Effector CD4-positive, alpha-beta T cell (primary cell): ENCODE data around the gene SYNGAP1.

Experiments
- DNase-seq: peaks from one replicate; pipeline ENCODE4 v3.0.0-alpha.2; 2020

SYNGAP1 gene

DNA sequence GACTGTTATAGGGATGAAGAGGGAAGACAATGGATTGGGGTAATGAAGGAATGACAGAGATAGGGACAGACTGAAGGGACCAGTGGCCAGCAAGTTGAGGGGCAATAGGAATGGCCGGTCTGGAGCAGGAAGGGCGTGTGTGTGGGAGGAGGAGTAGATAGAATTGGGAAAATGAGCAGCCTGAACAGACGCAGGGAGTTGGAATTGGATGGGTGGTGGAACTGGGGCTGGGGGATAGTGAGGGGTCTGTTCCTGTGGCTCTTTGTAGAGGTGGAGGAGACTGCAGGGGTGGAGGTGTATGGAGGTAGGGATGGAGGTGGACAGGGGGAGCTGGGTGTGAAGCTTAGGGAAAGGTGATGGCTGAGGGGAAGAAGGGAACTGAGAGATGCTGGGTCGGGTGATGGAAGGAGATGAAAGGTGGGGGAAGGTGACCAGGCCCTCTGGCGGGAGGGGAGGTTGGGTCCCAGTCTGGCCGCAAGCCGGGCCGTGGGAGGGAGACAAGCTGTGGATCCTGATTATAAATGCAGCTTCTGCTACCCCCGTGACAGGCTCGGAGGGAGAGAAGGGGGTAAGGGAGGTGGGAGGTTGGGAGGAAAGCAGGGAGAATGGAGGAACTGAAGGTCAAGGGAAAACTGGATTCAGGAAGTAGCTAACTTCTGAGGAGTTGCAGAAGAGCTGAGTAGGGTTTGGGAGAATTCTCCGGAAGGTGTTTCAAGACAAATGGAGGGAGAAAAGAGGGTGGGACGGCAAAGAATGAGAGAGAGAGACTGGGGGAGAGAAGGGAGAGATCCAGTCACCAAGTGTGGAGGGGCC is 5.2 kb downstream of the SYNGAP1 start:
- no peak for DNase-seq

DNA sequence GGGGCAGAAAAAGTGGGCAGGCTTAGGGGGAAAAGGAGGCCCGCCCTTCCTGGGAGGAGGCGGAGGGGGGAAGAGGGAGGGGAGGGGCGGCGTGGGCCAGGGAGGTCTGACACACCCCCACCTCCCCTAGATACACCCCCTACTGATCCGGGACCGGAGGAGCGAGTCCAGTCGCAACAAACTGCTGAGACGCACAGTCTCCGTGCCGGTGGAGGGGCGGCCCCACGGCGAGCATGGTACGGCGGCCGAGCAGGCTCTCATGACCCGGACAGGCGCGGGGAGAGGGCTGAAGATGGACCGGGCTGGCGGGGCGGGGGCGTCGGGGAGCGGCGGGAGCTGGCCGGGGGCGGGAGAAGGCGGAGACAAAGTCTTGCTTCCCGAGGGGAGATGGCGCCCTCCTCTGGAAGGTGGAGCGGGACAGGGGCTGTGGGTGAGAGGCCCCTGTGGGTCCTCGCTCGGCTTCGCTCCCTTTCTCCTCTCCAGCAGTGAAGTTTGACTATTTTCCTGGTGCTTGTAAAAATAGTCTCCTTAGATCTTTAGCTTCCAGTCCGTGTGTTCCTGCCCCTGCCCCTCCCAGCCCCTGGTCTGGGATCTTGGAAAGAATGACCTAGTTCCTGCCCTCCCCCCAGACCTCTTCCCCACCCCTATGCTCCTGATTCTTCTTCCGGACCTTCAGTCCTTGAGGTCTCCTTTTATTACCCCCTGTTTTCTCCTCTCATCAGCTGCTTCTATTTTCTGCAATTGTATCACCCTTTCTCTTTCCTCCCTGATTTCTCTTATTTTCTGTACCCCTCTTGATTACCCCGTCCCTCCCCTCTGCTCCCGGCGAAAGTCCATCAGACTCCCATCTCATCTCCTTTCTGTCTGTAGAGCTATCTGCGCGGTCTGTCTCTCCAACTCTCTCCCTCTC is 6.1 kb downstream of the SYNGAP1 start:
- DNase-seq: peak; percentile 78

DNA sequence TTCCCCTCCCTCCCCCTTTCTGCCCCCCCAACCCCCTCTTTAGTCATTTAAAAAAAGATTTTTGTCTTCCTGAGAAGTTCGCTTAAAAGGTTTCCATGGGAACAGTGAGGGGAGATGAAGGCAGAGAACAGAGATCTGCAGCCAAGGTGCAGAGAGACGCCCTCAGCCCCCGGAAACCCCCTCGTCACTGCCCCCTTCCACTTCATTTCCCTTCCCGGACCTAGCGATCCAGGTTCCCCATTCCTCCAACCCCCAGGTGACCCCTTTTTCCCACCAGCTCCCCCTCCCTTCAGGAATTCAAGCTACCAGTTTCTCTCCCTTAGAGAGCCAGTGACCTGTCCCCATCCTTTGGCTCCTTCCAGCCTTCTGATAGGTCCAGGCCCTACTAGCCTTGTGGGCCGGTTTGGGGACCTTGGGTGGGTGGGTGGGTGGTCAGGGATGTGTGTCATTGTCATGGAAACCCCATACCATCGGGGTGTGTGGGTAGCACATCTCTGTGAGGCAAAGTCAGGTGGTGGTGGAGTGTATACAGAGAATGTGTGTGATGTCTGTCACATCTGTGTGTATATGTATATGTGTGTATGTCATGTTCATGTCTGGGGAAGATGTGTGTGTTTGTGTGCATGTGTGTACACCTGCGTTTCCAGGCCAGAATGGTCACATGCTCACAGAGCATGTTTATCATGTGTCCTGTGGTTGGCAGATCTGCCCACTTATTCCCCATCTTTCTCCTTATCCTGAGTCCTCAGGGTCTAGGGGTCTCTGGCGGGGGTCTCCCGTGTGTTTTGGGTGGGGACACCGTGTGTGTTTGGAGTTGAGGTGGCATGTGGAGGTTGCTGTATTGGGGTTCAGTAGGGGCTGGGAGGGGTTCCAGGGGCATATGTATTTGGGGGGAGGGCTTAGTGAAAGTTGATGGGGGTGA is 7.0 kb downstream of the SYNGAP1 start:
- DNase-seq: peak; percentile 46

DNA sequence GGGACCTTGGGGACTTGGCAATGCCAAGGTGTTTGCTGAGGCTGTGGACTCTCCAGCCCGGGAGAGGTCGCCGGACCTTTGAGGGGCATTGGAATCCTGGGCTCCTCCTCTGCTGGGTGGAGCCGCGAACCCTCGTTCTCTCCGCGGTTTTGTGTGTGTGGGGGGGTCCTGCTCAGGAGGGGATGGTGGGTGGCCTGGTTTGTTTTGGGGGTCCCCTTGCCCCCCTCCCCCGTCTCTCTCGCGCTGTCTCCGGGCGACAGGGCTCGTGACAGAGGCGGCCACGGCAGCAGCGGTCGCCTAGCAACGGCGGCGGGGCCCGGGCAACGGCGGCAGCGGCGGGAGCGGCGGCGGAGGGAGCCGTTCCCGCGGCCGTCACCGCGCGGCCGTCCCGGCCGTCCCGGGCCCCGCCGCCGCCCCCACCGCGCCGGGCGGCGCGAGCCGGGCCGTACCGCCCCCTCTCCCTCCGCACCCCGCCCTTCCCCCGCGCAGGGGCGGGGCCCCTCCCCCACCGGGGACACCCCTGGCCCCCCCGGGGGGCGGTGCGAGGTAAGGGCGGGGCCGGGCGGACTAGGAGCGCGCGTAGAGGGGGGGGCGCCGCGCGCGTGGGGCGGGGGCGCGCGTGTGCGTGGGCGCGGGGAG is 7.8 kb downstream of the SYNGAP1 start:
- DNase-seq: peak; percentile 57

DNA sequence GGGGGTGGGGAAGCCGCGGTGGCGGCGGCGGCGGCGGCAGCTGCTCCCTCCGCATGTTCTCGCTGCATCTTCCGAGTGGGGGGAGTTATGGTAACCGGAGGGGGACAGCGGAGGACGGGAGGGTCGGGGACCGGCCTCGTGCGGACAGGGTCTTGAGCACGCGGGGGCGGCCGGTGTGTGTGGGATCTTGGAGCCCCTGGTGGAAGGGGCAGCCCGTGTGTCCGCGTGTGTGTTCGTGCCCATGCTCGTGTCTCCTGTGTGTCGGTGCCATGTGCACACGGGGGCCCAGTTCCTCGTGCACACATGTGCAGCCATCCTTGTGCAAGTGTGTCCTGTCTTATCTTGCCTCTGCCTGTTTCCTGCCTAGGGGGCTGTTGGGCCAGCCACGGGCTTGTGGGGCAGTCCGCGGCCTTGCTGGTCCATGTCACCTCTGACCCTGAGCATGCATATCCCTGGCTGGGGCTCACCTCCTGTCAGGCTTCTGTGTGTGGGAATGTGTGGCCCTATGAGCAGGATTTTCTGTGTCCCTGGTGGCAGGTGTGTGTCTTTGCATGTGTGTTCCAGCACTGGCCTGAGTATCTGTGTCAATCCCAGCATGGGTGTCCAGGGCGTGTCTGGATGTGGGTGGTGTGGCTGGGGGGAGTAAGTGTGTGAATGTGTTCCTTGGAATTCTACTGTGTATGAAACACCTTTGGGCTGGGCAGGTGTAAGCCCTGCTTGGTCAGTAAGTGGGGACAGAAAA is 8.5 kb downstream of the SYNGAP1 start:
- DNase-seq: no peak

DNA sequence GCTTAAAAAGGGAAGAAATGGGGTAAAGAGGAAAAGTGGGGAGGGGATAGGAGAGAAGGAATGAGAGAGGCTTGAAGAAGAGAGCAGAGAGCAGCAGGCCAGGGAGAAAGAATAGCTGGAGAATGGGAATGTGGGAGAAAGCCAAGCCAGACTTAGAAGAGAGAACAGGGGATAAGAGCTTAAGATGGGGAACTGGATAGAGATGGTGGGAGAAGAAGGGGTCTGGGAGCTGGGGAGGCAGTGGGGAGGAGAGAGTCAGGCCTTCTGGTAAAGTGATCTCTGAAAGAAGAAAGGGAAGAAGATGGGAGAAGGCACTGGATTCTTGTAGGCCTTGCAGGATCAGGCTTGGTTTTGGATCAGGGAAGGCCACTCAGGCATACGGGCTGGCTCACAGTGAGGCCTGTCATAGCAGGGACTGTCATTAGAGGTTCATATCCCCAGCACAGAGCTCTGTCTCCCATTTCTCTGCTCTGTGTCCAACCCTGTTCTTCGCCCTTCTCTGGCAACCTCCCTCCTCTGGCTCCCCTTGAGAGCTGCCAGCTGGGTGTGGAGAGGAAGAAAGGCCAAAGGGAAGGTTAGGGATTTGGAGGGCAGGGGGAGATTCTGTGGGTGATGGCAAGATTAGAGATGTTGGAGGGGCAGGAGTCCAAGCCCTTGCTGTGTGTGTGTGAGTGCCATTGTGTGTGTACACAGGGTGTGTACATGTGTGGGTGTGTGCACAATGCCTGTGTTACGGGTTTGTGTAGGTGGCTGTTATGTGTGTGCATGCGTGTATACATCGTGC is 9.3 kb downstream of the SYNGAP1 start:
- no peak for DNase-seq

DNA sequence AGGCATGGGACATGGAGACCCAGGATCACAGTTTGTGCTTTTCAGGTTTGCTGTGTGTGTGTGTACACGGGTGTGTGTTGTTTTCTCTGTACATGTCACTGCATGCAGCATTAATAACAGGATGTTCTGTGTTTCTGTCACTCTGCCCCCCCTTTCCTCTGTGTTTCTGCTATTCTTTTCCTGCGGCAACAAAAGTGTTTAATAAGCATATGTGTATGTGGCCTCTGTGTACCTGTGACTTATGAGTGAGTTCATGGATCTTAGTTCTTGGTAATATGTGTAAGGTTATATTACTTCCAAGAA is 9.8 kb downstream of the SYNGAP1 start:
- no peak for DNase-seq

DNA sequence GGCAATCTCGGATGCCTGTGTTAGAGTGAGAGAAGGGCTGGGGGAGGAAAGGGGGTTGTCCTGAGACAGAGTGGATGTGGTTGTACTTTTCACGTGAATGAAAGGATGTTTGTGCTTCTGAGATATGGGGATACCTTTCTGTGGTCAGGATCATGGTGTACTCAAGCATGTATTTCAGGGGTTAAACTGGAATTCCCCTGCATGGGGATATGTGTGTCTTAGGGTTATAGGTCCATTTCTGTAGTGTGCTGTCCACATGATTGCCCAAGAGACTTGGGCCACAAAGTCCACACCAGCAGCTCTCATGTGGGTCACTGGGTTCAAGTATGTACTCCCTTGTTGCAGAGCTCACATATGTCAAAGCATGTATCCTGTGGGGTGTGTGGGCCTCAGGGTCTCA is 10.5 kb downstream of the SYNGAP1 start:
- no peak for DNase-seq

DNA sequence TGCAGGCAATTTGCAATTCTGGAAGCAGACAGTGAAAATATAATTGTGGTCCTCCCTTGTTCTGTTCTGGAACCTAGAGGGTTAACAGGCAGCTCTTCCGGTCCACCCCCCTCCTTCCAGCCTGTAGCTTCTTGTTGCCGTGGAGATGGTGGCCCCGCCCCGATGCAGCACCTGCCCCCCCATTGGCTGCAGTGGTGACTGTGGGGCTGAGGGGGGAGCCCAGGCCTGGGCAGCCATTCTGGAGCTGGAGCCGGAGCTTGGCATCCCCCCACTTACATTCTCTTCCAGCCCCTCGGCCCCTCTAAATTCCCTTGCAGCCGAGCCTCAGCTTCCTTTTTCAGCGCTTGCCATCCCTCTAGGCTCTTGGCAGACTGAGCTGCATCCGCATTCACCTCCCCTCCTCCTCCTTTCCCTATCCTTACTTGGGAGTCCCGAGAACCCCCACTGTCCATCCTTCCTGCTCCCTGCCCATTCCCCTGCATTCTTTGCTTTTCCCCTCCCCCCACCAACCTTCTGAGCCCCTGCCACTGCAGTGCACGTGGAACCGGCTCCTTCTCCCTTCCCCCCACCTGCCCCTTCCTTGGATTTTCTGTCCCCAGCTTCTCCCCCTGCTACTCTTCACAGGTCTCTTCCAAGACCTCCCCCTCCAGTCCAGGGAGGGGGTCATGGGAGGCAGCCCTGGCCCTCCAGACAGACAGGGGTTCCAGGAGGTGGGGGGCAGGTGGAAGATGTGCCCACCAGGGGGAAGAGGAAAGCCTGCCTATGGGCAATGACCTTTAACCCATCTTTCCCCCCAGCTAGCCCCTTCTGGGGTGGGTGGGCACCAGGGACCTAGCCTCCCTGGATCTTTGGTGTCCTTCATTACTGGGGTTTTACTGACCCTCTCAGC is 11.4 kb downstream of the SYNGAP1 start:
- DNase-seq: peak; percentile 79

DNA sequence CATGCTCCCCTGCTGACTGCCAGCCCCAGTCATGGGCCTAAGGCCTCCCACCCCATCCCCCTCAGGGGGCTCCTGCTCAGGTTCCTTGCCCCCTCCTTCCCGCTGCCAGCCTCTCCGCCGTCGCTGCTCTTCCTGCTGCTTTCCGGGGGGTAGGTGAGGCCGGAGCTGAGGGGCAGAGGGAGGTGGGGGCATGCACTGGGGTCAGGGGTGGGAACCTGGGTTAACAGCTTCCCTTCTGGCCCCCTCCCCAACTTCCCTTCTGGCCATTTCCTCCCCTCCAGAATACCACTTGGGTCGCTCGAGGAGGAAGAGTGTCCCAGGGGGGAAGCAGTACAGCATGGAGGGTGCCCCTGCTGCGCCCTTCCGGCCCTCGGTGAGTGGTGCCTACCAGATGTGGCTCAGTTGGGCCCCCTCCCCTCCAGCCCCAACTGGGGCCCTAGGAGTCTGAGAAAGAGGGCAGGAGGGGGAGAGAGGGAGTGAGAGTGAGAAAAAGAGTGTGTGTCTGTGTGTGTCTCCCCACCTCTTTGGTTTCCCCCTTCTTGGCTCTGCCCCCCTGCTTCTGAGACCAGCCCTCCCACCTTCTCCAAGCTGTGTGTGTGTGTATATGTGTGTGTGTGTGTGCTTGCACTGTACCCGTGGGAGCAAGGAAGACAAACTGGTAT is 12.1 kb downstream of the SYNGAP1 start:
- no peak for DNase-seq

DNA sequence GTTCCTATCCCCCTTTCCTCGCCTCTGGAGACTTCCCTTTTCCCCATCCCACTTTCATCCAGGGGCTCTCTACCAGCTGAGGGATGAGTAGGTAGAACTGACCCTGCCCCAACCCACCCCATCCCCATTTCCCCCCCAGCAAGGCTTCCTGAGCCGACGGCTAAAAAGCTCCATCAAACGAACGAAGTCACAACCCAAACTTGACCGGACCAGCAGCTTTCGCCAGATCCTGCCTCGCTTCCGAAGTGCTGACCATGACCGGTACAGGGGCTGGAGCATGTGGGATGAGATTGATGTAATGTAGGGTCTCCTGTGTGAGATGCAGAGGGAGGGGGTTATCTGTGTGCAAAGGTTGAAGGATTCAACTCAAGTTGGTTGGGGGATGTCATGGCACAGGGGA is 12.7 kb downstream of the SYNGAP1 start:
- DNase-seq: no peak

DNA sequence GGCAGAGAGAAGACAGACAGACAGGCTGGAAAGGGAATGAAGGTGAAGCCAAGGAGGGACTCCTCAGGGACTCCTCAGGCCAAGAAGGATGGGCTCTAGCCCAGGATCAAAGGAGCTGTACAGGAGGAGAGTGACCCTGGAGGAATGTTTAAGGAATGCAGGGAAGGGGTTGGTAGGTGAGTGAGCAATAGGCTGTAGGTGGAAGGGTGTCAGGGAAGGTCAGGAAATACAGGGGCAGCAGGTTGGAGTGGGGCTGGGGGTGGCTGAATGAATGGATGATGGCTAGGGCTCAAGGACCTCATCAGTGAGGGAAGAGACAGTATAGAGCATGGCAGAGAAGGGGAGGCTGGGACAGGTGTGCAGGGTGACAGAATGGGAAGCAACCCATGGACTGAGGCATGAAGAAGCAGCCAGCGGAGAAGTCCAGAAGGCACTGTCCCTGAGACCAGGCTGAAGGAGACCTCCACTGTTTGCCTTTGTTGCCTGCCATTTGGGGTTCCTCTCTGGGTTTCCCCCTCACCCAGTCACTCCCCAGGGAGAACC is 13.2 kb downstream of the SYNGAP1 start:
- no peak for DNase-seq

DNA sequence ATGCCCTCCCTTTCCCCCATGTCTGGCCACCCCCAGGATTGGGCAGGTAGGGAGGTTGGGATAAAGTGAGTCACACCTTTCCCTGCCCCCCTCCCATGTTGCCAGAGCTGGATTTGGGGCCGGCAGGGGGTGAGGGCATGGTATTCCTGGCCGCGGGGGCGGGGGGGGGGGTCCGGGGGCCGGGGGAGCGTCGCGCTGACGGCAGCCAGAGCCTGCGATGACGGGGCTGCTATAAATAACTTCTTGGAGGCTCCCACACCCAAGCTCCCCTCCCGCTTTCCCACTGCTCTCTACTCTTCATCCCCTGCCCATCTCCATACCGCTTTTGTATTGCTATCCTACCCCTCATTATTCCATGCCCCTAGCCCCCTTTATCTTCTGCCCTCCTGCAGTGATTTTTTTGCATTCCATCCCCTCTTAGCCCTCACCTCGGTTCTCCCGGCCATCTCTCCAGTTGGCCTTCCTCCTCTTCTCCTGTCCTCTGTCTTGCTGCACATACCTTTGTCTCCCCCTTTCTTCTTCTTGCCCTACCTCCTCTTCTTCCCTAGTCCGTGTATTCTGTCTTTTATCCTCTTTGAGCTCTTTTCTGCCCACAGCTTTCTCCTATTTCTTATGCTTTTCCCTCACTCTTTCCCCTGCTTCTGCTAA is 13.8 kb downstream of the SYNGAP1 start:
- DNase-seq: no peak

DNA sequence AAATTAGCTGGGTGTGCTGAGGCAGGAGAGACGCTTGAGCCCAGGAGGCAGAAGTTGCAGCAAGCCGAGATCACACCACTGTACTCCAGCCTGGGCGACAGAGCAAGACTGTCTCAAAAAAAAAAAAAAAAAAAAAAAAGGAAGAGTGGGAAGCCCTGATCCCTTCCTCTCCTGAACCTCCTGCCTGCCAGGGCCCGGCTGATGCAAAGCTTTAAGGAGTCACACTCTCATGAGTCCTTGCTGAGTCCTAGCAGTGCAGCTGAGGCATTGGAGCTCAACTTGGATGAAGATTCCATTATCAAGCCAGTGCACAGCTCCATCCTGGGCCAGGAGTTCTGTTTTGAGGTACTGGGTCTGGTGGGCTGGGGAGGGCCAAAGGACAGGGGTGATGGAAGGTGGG is 15.1 kb downstream of the SYNGAP1 start:
- DNase-seq: no peak

DNA sequence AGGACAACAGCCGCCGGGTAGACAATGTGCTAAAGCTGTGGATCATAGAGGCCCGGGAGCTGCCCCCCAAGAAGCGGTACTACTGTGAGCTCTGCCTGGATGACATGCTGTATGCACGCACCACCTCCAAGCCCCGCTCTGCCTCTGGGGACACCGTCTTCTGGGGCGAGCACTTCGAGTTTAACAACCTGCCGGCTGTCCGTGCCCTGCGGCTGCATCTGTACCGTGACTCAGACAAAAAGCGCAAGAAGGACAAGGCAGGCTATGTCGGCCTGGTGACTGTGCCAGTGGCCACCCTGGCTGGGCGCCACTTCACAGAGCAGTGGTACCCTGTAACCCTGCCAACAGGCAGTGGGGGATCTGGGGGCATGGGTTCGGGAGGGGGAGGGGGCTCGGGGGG is 17.8 kb downstream of the SYNGAP1 start:
- no peak for DNase-seq

DNA sequence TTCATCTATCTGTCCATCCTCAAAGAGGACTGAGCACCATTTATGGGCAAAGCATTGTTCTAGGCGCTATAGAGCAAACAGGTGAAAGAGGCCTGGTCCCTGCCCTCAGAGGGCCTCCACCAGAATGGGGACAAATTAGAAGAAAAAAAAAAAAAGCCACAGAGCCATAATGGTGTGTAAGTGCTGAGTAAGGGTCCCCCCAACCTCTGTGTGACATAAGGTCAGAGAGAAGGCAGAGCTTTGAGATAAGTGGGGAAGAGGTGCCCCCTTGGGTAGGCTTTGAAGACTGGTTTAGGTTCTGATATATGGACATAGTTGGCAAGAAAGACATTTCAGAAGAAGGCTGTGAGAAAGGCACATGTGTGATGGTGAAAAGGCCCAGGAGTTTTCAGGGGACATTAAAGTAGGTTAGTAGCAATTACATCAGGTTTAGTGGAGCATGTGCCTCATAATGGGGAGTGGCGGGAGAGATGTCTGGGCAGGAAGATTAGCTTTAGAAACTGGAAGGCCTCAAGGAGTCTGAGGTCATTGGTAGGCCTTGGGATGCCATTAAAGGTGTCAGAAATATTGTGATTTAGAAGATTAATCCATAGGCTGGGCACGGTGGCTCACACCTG is 19.2 kb downstream of the SYNGAP1 start:
- no peak for DNase-seq

DNA sequence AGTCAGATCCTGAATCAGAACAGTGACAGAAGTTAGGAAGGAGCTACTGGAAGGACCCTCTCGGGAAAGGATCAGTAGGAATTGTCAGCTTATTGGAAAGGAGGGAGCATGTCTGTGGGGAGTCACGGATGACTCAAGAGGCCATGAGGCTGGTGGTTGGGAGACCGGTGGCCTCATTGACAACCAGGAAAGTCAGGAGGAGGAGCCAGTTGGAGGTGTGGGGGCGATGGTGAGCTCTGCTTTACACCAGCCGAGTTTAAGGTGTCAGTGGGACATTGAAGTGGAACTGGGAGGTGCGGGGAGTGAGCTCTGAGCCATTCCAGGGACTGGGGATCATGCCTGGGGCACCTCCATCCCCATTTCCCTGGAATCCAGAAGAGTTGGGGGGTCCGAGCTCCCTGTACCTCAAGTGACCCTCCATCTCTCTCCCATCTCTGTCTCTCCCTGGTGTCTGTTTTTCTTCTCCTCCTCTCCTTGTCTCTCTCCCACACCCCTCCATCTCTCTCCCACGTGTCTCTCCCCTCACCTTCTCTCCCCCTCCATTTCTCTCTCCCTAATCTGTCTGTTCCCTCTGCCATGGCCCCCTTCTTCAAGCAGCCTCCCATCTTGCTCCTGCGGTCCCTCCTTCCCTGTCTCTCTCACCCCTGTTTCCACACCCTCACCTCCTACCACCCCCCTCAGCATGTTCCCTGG is 20.2 kb downstream of the SYNGAP1 start:
- DNase-seq: no peak
